ENCODE measurements around the gene PNPLA6.
A peak's percentile ranks its signal among the peaks of the same experiment; 100 is the strongest.

DNA sequence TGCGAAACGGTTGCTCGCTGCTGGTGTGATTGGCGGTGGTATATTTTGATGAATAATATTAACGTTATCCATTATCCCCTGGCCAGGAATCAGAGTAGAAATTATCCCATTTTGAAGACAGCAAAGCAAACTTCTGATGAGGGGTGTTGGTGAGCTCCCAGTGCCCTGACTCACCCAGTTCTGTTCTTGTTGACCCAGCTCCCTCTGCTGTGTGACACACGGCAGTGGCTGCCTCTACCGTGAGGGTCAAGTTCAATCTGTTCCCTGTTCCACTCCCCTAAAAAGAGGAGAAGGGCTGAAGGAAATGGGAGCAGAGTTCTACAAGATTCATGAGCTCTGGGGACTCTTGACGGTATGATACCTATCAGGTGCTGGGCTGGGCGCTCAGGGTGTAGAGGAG lies 62.2 kb downstream of the PNPLA6 start:
- TF ChIP-seq EZH2 (IDR thresholded peaks at IDR 0.05; ENCODE audit: low read length), result no peak
- TF ChIP-seq, protein P1, sequence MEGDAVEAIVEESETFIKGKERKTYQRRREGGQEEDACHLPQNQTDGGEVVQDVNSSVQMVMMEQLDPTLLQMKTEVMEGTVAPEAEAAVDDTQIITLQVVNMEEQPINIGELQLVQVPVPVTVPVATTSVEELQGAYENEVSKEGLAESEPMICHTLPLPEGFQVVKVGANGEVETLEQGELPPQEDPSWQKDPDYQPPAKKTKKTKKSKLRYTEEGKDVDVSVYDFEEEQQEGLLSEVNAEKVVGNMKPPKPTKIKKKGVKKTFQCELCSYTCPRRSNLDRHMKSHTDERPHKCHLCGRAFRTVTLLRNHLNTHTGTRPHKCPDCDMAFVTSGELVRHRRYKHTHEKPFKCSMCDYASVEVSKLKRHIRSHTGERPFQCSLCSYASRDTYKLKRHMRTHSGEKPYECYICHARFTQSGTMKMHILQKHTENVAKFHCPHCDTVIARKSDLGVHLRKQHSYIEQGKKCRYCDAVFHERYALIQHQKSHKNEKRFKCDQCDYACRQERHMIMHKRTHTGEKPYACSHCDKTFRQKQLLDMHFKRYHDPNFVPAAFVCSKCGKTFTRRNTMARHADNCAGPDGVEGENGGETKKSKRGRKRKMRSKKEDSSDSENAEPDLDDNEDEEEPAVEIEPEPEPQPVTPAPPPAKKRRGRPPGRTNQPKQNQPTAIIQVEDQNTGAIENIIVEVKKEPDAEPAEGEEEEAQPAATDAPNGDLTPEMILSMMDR (optimal IDR thresholded peaks at IDR 0.05 in 1 of 3, IDR thresholded peaks at IDR 0.05 in 1 of 3, conservative IDR thresholded peaks at IDR 0.05 in 1 of 3; ENCODE audit: extremely low read depth in 1 of 3, insufficient read depth in 2 of 3, low read length in 3 of 3), result peak in 1 of 3 experiments; percentile 34

Data from keratinocyte (primary cell).